Peyer's patch (tissue), 4 donors: ENCODE results near the gene EEFSEC. TPM values are rescaled to one million over a fixed set of nuclear protein-coding genes. Genes with fewer than 3 reads are reported as not detected.

Experiments used
- DNase-seq, 3 donors: peaks; one replicate each; pipeline ENCODE4 v3.0.0-alpha.2; 2017 to 2019
- H3K27ac ChIP-seq, 4 donors: fragments of 200-600 bp; sonication (generic); one replicate each; pipeline ENCODE4 v1.5.1; 2016 to 2019
- H3K27me3 ChIP-seq, 2 donors: fragments of 200-600 bp; sonication (generic); one replicate each; pipeline ENCODE4 v1.5.1; 2019
- H3K36me3 ChIP-seq, 3 donors: fragments of 200-600 bp; sonication (generic); one replicate each; pipeline ENCODE4 v1.5.1; 2016 to 2019
- H3K4me1 ChIP-seq, 4 donors: fragments of 200-600 bp; sonication (generic); one replicate each; pipeline ENCODE4 v1.5.1; 2016 to 2019
- H3K4me3 ChIP-seq, 4 donors: fragments of 200-600 bp; sonication (generic); 1 replicate in 3 of 4; 2 replicates in 1 of 4; pipeline ENCODE4 v1.5.1; 2016 to 2019; ENCODE audit warnings: mild to moderate bottlenecking in 1 of 4
- H3K9me3 ChIP-seq, 4 donors: fragments of 200-600 bp; sonication (generic); one replicate each; pipeline ENCODE4 v1.5.1; 2016 to 2019; ENCODE audit warnings: mild to moderate bottlenecking in 1 of 4
- POLR2A ChIP-seq, 2 donors: fragments of 450-650 bp; IDR thresholded peaks; one replicate each; pipeline ENCODE4 v1.5.1; 2017; ENCODE audit warnings: antibody characterized with exemption in 2 of 2, mild to moderate bottlenecking in 2 of 2, moderate library complexity in 2 of 2
- total RNA-seq, 4 donors: library from RNA; depleted of rRNA; stranded (reverse); fragments of >200 nt; gene quantifications; one replicate each; pipeline ENCODE4 v1.1.0, GENCODE V29; 2016
- TF ChIP-seq, protein P1 (sequence below), 6 experiments: fragments of 450-650 bp in 4 of 6; fragments of 200-600 bp in 2 of 6; sonication (generic) in 1 of 6; IDR thresholded peaks; one replicate each; pipeline ENCODE4 v1.5.1; 2017 to 2019; ENCODE audit warnings: antibody characterized with exemption in 6 of 6, mild to moderate bottlenecking in 3 of 6, moderate library complexity in 1 of 6

Gene EEFSEC
- total RNA-seq, 4 donors from 2014 or later: 11.7 to 50.3 (median 19.6) TPM

DNA sequence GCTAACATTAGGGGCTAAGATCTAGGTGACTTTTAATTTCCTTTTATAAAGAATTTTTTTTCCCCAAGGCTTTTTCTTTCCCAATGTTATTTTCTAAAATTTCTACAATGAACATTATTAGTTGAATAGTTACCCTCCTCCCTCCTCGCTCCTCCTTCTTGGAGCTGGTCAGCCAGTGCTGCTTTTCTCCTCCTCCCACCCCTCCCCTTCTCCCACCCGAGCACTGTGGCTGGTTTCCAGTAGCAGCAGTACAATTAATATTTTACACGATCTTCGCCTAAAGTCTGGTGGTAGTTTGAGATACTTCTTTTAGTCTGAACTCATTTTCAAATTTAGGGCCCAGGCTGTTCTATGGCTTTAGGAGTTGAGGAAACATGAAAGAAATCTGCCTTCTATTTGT is 41.6 kb downstream of the EEFSEC start:
- Histone ChIP-seq H3K36me3 (no peaks in the 10 kb centered on the region), H3K4me1 (no peaks in the 10 kb centered on the region), H3K4me3 (no peak overlapping the region), H3K27ac (no peak overlapping the region), H3K9me3 (no peaks in the 10 kb centered on the region), H3K27me3 (no peaks in the 10 kb centered on the region)
- no peak for DNase-seq
- TF ChIP-seq, protein P1, sequence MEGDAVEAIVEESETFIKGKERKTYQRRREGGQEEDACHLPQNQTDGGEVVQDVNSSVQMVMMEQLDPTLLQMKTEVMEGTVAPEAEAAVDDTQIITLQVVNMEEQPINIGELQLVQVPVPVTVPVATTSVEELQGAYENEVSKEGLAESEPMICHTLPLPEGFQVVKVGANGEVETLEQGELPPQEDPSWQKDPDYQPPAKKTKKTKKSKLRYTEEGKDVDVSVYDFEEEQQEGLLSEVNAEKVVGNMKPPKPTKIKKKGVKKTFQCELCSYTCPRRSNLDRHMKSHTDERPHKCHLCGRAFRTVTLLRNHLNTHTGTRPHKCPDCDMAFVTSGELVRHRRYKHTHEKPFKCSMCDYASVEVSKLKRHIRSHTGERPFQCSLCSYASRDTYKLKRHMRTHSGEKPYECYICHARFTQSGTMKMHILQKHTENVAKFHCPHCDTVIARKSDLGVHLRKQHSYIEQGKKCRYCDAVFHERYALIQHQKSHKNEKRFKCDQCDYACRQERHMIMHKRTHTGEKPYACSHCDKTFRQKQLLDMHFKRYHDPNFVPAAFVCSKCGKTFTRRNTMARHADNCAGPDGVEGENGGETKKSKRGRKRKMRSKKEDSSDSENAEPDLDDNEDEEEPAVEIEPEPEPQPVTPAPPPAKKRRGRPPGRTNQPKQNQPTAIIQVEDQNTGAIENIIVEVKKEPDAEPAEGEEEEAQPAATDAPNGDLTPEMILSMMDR (IDR thresholded peaks at IDR 0.05): no peak
- TF ChIP-seq POLR2A (IDR thresholded peaks at IDR 0.05): no peak

DNA sequence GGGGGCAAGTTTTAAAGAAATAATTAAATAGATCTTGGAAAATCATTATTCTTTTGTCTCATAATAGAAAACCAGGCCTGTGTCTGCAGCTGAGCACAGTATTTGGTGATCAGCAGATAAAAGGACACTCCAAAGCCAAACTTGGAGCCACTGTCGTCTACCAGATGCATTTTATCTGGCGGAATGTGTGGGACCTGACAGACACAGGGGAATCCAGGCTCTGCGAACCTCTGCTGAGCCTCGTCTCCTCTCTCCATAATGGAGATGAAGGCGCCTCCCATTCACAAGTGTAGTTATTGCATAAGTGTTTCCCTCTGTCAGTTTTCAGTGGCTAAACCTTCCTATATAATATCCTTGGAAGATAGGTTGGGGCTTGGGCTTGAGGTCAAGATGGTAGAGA is 42.1 kb downstream of the EEFSEC start:
- H3K27ac ChIP-seq: no peak overlapping the region
- TF ChIP-seq, protein P1 (IDR thresholded peaks at IDR 0.05): no peak
- TF ChIP-seq POLR2A (IDR thresholded peaks at IDR 0.05): no peak
- no peaks in the 10 kb centered on the region for H3K9me3 ChIP-seq
- H3K36me3 ChIP-seq: no peaks in the 10 kb centered on the region
- H3K4me3 ChIP-seq: no peak overlapping the region
- DNase-seq: no peak
- H3K27me3 ChIP-seq: no peaks in the 10 kb centered on the region
- H3K4me1 ChIP-seq: no peaks in the 10 kb centered on the region

- H3K9me3 ChIP-seq: no peaks in the 10 kb centered on the region
- no peak for DNase-seq
- H3K36me3 ChIP-seq: no peaks in the 10 kb centered on the region
- no peak for TF ChIP-seq POLR2A (IDR thresholded peaks at IDR 0.05)
- TF ChIP-seq, protein P1 (IDR thresholded peaks at IDR 0.05): no peak
- H3K27me3 ChIP-seq: no peaks in the 10 kb centered on the region
- H3K27ac ChIP-seq: no peak overlapping the region
- H3K4me3 ChIP-seq: no peak overlapping the region
- H3K4me1 ChIP-seq: no peaks in the 10 kb centered on the region
Measured at GRCh38 chr3:128195802-128196201, 42.5 kb downstream of the EEFSEC start.

DNA sequence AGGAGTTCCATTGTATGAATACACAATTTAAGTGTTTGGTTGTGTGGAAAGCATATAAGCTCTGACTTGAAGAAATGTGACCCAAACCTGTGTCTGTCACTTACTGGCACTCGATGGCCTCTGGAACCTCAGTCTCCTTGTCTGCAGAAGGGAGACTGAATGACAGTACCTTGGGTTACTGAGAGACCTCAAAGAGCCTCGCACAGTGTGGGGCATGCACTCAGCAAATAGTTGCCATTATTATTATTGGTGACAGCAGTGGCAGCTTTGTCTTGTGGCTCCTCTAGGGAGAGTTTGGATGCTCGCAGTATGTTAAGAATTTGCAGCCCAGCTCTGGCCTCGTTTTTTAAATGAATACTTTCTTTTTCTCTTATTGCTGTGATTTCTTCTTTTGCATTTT is 43.4 kb downstream of the EEFSEC start:
- TF ChIP-seq, protein P1 (IDR thresholded peaks at IDR 0.05): no peak
- TF ChIP-seq POLR2A (IDR thresholded peaks at IDR 0.05): no peak
- H3K27ac ChIP-seq: no peak overlapping the region
- no peaks in the 10 kb centered on the region for H3K4me1 ChIP-seq
- no peaks in the 10 kb centered on the region for H3K27me3 ChIP-seq
- no peak for DNase-seq
- no peaks in the 10 kb centered on the region for H3K36me3 ChIP-seq
- H3K4me3 ChIP-seq: no peak overlapping the region
- no peaks in the 10 kb centered on the region for H3K9me3 ChIP-seq

- Histone ChIP-seq H3K4me1 (no peaks in the 10 kb centered on the region), H3K9me3 (no peaks in the 10 kb centered on the region), H3K27ac (no peak overlapping the region), H3K27me3 (no peaks in the 10 kb centered on the region), H3K36me3 (no peaks in the 10 kb centered on the region), H3K4me3 (no peak overlapping the region)
- TF ChIP-seq POLR2A (IDR thresholded peaks at IDR 0.05): no peak
- TF ChIP-seq, protein P1 (IDR thresholded peaks at IDR 0.05): no peak
- no peak for DNase-seq
Measured at GRCh38 chr3:128197855-128198254, 44.6 kb downstream of the EEFSEC start.

GRCh38 chr3:128198313-128198712 is 45.0 kb downstream of the EEFSEC start:
- Histone ChIP-seq H3K4me3 (no peak overlapping the region), H3K27me3 (no peaks in the 10 kb centered on the region), H3K27ac (no peak overlapping the region), H3K4me1 (no peaks in the 10 kb centered on the region), H3K36me3 (no peaks in the 10 kb centered on the region), H3K9me3 (no peaks in the 10 kb centered on the region)
- no peak for TF ChIP-seq POLR2A (IDR thresholded peaks at IDR 0.05)
- TF ChIP-seq, protein P1 (IDR thresholded peaks at IDR 0.05): no peak
- DNase-seq: no peak
